H9 (cell line): Measurements from ENCODE around the gene SLC24A4. TPM values are rescaled to one million over a fixed set of nuclear protein-coding genes. Genes with fewer than 3 reads are reported as not detected.

Experiments
- DNase-seq: peaks from one replicate; pipeline ENCODE4 v3.0.0-alpha.2; 2017
- H2AFZ ChIP-seq: one replicate; pipeline ENCODE4 v1.6.1; 2013; ENCODE audit warnings: mild to moderate bottlenecking, low read length, control low read depth, moderate library complexity
- H2AK5ac ChIP-seq: 2 replicates; pipeline ENCODE4 v1.6.1; 2013; ENCODE audit warnings: low read length, control low read depth, mixed read lengths; ENCODE audit not compliant: insufficient read length
- H2BK120ac ChIP-seq: one replicate; pipeline ENCODE4 v1.6.1; 2013; ENCODE audit warnings: low read depth, mild to moderate bottlenecking, low read length, control low read depth, inconsistent platforms; ENCODE audit not compliant: poor library complexity, severe bottlenecking
- H2BK12ac ChIP-seq: 2 replicates; pipeline ENCODE4 v1.6.1; 2013; ENCODE audit warnings: low read length, control low read depth, mixed read lengths, low read depth; ENCODE audit not compliant: insufficient read length
- H2BK15ac ChIP-seq: 2 replicates; pipeline ENCODE4 v1.6.1; 2013; ENCODE audit warnings: low read depth, low read length, control low read depth
- H2BK20ac ChIP-seq: one replicate; pipeline ENCODE4 v1.6.1; 2013; ENCODE audit warnings: low read depth, mild to moderate bottlenecking, low read length, control low read depth, inconsistent platforms; ENCODE audit not compliant: poor library complexity, severe bottlenecking
- H2BK5ac ChIP-seq: 2 replicates; pipeline ENCODE4 v1.6.1; 2013; ENCODE audit warnings: low read length, control low read depth, mixed read lengths; ENCODE audit not compliant: insufficient read length
- H3K14ac ChIP-seq: 2 replicates; pipeline ENCODE4 v1.6.1; 2013; ENCODE audit warnings: low read length, control low read depth; ENCODE audit not compliant: insufficient read depth
- H3K18ac ChIP-seq: 2 replicates; pipeline ENCODE4 v1.6.1; 2013; ENCODE audit warnings: low read depth, mild to moderate bottlenecking, mixed read lengths, low read length, control low read depth; ENCODE audit not compliant: insufficient read length
- H3K23ac ChIP-seq: 2 replicates; pipeline ENCODE4 v1.6.1; 2013; ENCODE audit warnings: low read length, control low read depth, mixed read lengths, low read depth; ENCODE audit not compliant: insufficient read length
- H3K23me2 ChIP-seq: 2 replicates; pipeline ENCODE4 v1.6.1; 2013; ENCODE audit warnings: low read depth, mild to moderate bottlenecking, mixed read lengths, low read length, control low read depth; ENCODE audit not compliant: insufficient read length, poor library complexity, severe bottlenecking
- H3K27ac ChIP-seq: 2 replicates; pipeline ENCODE4 v1.5.1; 2013; ENCODE audit warnings: low read length, control low read depth, mixed read lengths, low read depth; ENCODE audit not compliant: insufficient read length
- H3K27me3 ChIP-seq: 2 replicates; pipeline ENCODE4 v1.6.1; 2013; ENCODE audit warnings: low read length, control low read depth, inconsistent platforms; ENCODE audit not compliant: insufficient read depth
- H3K4ac ChIP-seq: 2 replicates; pipeline ENCODE4 v1.6.1; 2013; ENCODE audit warnings: low read depth, mild to moderate bottlenecking, control low read depth, inconsistent platforms, low read length, moderate library complexity
- H3K4me1 ChIP-seq: 2 replicates; pipeline ENCODE4 v1.6.1; 2013; ENCODE audit warnings: low read length, control low read depth, inconsistent platforms; ENCODE audit not compliant: insufficient read depth
- H3K4me2 ChIP-seq: 2 replicates; pipeline ENCODE4 v1.6.1; 2013; ENCODE audit warnings: low read length, control low read depth, mixed read lengths; ENCODE audit not compliant: insufficient read length, insufficient read depth
- H3K56ac ChIP-seq: 2 replicates; pipeline ENCODE4 v1.6.1; 2013; ENCODE audit warnings: low read depth, mild to moderate bottlenecking, mixed read lengths, low read length, control low read depth; ENCODE audit not compliant: insufficient read length
- H3K79me1 ChIP-seq: 2 replicates; pipeline ENCODE4 v1.6.1; 2013; ENCODE audit warnings: low read depth, mild to moderate bottlenecking, moderate library complexity, low read length, control low read depth, inconsistent platforms; ENCODE audit not compliant: insufficient read depth, poor library complexity, severe bottlenecking
- H3K79me2 ChIP-seq: 2 replicates; pipeline ENCODE4 v1.6.1; 2013; ENCODE audit warnings: low read length, control low read depth, inconsistent platforms; ENCODE audit not compliant: insufficient read depth
- H3K9ac ChIP-seq: 2 replicates; pipeline ENCODE4 v1.6.1; 2013; ENCODE audit warnings: low read length, control low read depth, mixed read lengths; ENCODE audit not compliant: insufficient read length; ENCODE audit errors: extremely low read depth
- H3K9me3 ChIP-seq: one replicate; pipeline ENCODE4 v1.6.1; 2013; ENCODE audit warnings: low read depth, low read length, inconsistent platforms; ENCODE audit not compliant: control insufficient read depth
- H3T11ph ChIP-seq: one replicate; pipeline ENCODE4 v1.6.1; 2013; ENCODE audit warnings: mild to moderate bottlenecking, low read length, control low read depth, inconsistent platforms
- H4K20me1 ChIP-seq: one replicate; pipeline ENCODE4 v1.6.1; 2013; ENCODE audit not compliant: control insufficient read depth, insufficient read length, insufficient read depth
- H4K5ac ChIP-seq: 2 replicates; pipeline ENCODE4 v1.6.1; 2013; ENCODE audit warnings: low read depth, mild to moderate bottlenecking, mixed read lengths, low read length, control low read depth; ENCODE audit not compliant: insufficient read length
- H4K8ac ChIP-seq: replicated peaks from 2 replicates; pipeline ENCODE4 v1.6.1; 2013; ENCODE audit warnings: low read length, control low read depth, mixed read lengths, low read depth; ENCODE audit not compliant: insufficient read length
- H4K91ac ChIP-seq: 2 replicates; pipeline ENCODE4 v1.6.1; 2013; ENCODE audit warnings: low read depth, mild to moderate bottlenecking, moderate library complexity, mixed read lengths, low read length, control low read depth; ENCODE audit not compliant: insufficient read length
- H3K27ac Mint-ChIP-seq, 3 experiments: 2 replicates in 2 of 3; 3 replicates in 1 of 3; pipeline ENCODE4 v1.8.0; 2020 to 2021; ENCODE audit warnings: mixed read lengths in 3 of 3, mild to moderate bottlenecking in 1 of 3, moderate library complexity in 1 of 3
- H3K27me3 Mint-ChIP-seq: 2 replicates; pipeline ENCODE4 v1.8.0; 2021; ENCODE audit warnings: low read depth, mild to moderate bottlenecking, moderate library complexity, mixed read lengths
- H3K36me3 Mint-ChIP-seq, 3 experiments: 2 replicates in 2 of 3; 3 replicates in 1 of 3; pipeline ENCODE4 v1.8.0; 2020 to 2021; ENCODE audit warnings: low read depth in 3 of 3, mixed read lengths in 3 of 3; ENCODE audit not compliant: insufficient read depth in 1 of 3
- H3K4me1 Mint-ChIP-seq, 2 experiments: 2 replicates each; pipeline ENCODE4 v1.8.0; 2020; ENCODE audit warnings: mixed read lengths in 2 of 2
- H3K4me3 Mint-ChIP-seq, 2 experiments: 2 replicates in 1 of 2; 3 replicates in 1 of 2; pipeline ENCODE4 v1.8.0; 2020 to 2021; ENCODE audit warnings: mild to moderate bottlenecking in 2 of 2, mixed read lengths in 2 of 2, moderate library complexity in 1 of 2
- H3K9me3 Mint-ChIP-seq, 2 experiments: 2 replicates in 1 of 2; 3 replicates in 1 of 2; pipeline ENCODE4 v1.8.0; 2020; ENCODE audit warnings: mild to moderate bottlenecking in 2 of 2, mixed read lengths in 2 of 2, moderate library complexity in 1 of 2
- WGBS: extraction: QIAGEN DNeasy Blood & Tissue Kit; methylation state at CpG from one replicate; pipeline ENCODE4 v1.1.7; 2013; ENCODE audit warnings: missing lambda C conversion rate, low lambda C conversion rate, mixed read lengths; ENCODE audit not compliant: insufficient read length; ENCODE audit errors: extremely low coverage; 5-methylcytosine and 5-hydroxymethylcytosine counted together
- total RNA-seq: library from RNA; stranded (reverse); gene quantifications from 2 replicates; pipeline ENCODE4 v1.2.1, GENCODE V29; 2021
- TF ChIP-seq, protein P1 (sequence below): fragments of 200-600 bp; sonication (generic); conservative IDR thresholded peaks from 3 replicates; pipeline ENCODE4 v1.8.0; 2021; ENCODE audit warnings: antibody characterized with exemption, mild to moderate bottlenecking

SLC24A4 gene
- total RNA-seq, 1 experiment from 2014 or later = 0.24 TPM

- H3K27me3 Mint-ChIP-seq = peaks cover 44% of the 10 kb centered on the region
- H4K8ac ChIP-seq = no peak overlapping the region
- no peak overlapping the region for H3K56ac ChIP-seq
- no peak for DNase-seq
- no peaks in the 10 kb centered on the region for H3K4me1 ChIP-seq
- H3K4me2 ChIP-seq = no peak overlapping the region
- H3K9me3 Mint-ChIP-seq = no peaks in the 10 kb centered on the region
- H2AFZ ChIP-seq = no peak overlapping the region
- H2AK5ac ChIP-seq = no peak overlapping the region
- peaks cover 12% of the 10 kb centered on the region for H3K23me2 ChIP-seq
- H3K18ac ChIP-seq = no peak overlapping the region
- H2BK15ac ChIP-seq = no peak overlapping the region
- H3K27me3 ChIP-seq = peaks cover 3% of the 10 kb centered on the region; the same call in 1 of the 2 replicates
- no peaks in the 10 kb centered on the region for H3K36me3 Mint-ChIP-seq
- peaks cover 0 to 4% of the 10 kb centered on the region in 2 experiments; a peak in 3 of 4 replicates for H3K4me1 Mint-ChIP-seq
- no peak overlapping the region for H3K23ac ChIP-seq
- WGBS = no CpG with 5 or more reads among the region's 2 CpGs
- H4K5ac ChIP-seq = no peak overlapping the region
- no peaks in the 10 kb centered on the region for H3K9me3 ChIP-seq
- H4K20me1 ChIP-seq = no peaks in the 10 kb centered on the region
- no peak overlapping the region for H4K91ac ChIP-seq
- no peak overlapping the region for H2BK12ac ChIP-seq
- H3K4me3 Mint-ChIP-seq = no peak overlapping the region
- H3K27ac Mint-ChIP-seq = no peak overlapping the region
- H3K9ac ChIP-seq = no peak overlapping the region
- no peak overlapping the region for H3K27ac ChIP-seq
- no peaks in the 10 kb centered on the region for H3K79me2 ChIP-seq
- H3K79me1 ChIP-seq = no peaks in the 10 kb centered on the region
- no peak overlapping the region for H2BK120ac ChIP-seq
- no peak overlapping the region for H3T11ph ChIP-seq
- H3K14ac ChIP-seq = no peak overlapping the region
- H2BK20ac ChIP-seq = no peak overlapping the region
- no peak overlapping the region for H3K4ac ChIP-seq
- H2BK5ac ChIP-seq = no peak overlapping the region
- TF ChIP-seq, protein P1, sequence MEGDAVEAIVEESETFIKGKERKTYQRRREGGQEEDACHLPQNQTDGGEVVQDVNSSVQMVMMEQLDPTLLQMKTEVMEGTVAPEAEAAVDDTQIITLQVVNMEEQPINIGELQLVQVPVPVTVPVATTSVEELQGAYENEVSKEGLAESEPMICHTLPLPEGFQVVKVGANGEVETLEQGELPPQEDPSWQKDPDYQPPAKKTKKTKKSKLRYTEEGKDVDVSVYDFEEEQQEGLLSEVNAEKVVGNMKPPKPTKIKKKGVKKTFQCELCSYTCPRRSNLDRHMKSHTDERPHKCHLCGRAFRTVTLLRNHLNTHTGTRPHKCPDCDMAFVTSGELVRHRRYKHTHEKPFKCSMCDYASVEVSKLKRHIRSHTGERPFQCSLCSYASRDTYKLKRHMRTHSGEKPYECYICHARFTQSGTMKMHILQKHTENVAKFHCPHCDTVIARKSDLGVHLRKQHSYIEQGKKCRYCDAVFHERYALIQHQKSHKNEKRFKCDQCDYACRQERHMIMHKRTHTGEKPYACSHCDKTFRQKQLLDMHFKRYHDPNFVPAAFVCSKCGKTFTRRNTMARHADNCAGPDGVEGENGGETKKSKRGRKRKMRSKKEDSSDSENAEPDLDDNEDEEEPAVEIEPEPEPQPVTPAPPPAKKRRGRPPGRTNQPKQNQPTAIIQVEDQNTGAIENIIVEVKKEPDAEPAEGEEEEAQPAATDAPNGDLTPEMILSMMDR = no peak
Measured at GRCh38 chr14:92517761-92518160, 194.8 kb downstream of the SLC24A4 start.
